ENCODE results near the gene IRX2.

DNA sequence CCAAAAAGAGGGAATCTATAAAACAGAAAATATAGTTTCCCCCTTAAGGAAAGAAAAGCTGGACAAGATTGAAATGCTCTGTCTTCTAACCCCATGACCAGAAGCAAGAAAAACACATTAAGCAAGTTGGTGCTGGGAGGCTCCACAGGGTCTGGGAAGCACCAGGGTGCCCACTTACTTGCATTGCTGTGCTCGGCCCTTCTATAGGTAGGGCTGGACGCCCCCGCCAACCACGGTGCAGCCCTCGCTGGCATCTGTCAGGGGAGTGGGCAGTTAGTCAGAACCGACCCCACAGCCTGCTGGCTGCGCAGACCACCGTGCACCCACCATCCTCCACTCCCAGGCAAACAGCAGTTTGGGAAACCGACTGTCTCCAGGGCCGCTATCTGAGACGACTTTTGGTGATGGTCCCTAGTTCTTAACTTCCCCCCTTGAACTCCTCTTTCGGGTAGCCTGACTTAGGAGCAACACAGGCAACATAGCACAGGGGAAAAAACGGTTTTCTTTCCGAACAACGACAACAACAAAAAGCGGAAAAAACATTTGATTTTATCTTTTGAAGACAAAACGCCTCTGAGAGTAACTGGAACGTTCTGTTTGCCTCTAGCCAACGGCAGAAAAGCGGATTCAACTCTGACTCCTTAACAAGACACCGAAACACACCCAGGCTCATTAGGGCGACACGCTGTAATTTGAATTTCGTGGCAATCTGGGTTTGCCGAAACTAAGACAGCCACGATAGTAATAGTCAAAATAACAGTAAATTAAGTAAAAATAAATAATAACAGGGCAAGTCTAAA lies 3.9 kb downstream of the IRX2 start:
- no peak for TF ChIP-seq CTCF (IDR thresholded peaks at IDR 0.05)
- TF ChIP-seq EZH2 (IDR thresholded peaks at IDR 0.05; ENCODE audit: borderline replicate concordance, insufficient read depth, low read depth, low read length, poor library complexity, severe bottlenecking) = no peak
